ENCODE results near the gene MARS1. TPM values are rescaled to one million over a fixed set of nuclear protein-coding genes. Genes with fewer than 3 reads are reported as not detected.
"Not testable (repeated sequence)": the region's sequence is repeated elsewhere in the genome, so short reads cannot be mapped to it uniquely, and the experiment has no call there.

Gene MARS1
- polyA plus RNA-seq, 4 donors = 57.0 to 93.4 (median 62.6) TPM

GRCh38 chr12:57511588-57512325 is 23.9 kb downstream of the MARS1 start:
- H3K27me3 ChIP-seq (ENCODE audit: control insufficient read depth in 3 of 3, insufficient read depth in 3 of 3, low read length in 3 of 3) = no peaks in the 10 kb centered on the region
- DNase-seq = no peak
- no peak for FAIRE-seq
- H3K4me3 ChIP-seq (ENCODE audit: low read depth in 1 of 3, low read length in 3 of 3) = no peak overlapping the region
- no peaks in the 10 kb centered on the region for H3K9me3 ChIP-seq (ENCODE audit: control insufficient read depth in 2 of 2, insufficient read depth in 1 of 2, low read depth in 1 of 2, low read length in 1 of 2)
- H3K4me1 ChIP-seq (ENCODE audit: control insufficient read depth in 3 of 3, insufficient read depth in 2 of 3, low read depth in 1 of 3, low read length in 2 of 3) = no peaks in the 10 kb centered on the region
- no peak overlapping the region for H3K27ac ChIP-seq (ENCODE audit: low read depth in 1 of 3, low read length in 2 of 3)
- 94 to 97% (median 94%) methylated on average over 7 of the region's 7 CpGs for WGBS, 3 donors
- H3K36me3 ChIP-seq (ENCODE audit: control insufficient read depth in 3 of 3, insufficient read depth in 2 of 3, low read depth in 1 of 3, low read length in 3 of 3) = peaks cover 14 to 63% (median 26%) of the 10 kb centered on the region in 3 donors

- no peaks in the 10 kb centered on the region for H3K4me1 ChIP-seq (ENCODE audit: control insufficient read depth in 3 of 3, insufficient read depth in 2 of 3, low read depth in 1 of 3, low read length in 2 of 3)
- no peak overlapping the region for H3K4me3 ChIP-seq (ENCODE audit: low read depth in 1 of 3, low read length in 3 of 3)
- FAIRE-seq = no peak
- DNase-seq = no peak
- no peak overlapping the region for H3K27ac ChIP-seq (ENCODE audit: low read depth in 1 of 3, low read length in 2 of 3)
- peaks cover 16 to 70% (median 33%) of the 10 kb centered on the region in 3 donors for H3K36me3 ChIP-seq (ENCODE audit: control insufficient read depth in 3 of 3, insufficient read depth in 2 of 3, low read depth in 1 of 3, low read length in 3 of 3)
- no peaks in the 10 kb centered on the region for H3K27me3 ChIP-seq (ENCODE audit: control insufficient read depth in 3 of 3, insufficient read depth in 3 of 3, low read length in 3 of 3)
- H3K9me3 ChIP-seq (ENCODE audit: control insufficient read depth in 2 of 2, insufficient read depth in 1 of 2, low read depth in 1 of 2, low read length in 1 of 2) = no peaks in the 10 kb centered on the region
- WGBS, 3 donors = 93 to 95% (median 94%) methylated on average over 6 of the region's 6 CpGs
These were observed 24.8 kb downstream of the MARS1 start for GRCh38 chr12:57512665-57513064.

- Histone ChIP-seq H3K4me3 (ENCODE audit: low read depth in 1 of 3, low read length in 3 of 3) (no peak overlapping the region), H3K4me1 (ENCODE audit: control insufficient read depth in 3 of 3, insufficient read depth in 2 of 3, low read depth in 1 of 3, low read length in 2 of 3) (peaks cover 0 to 4% (median 0%) of the 10 kb centered on the region in 3 donors), H3K36me3 (ENCODE audit: control insufficient read depth in 3 of 3, insufficient read depth in 2 of 3, low read depth in 1 of 3, low read length in 3 of 3) (peaks cover 16 to 74% (median 33%) of the 10 kb centered on the region in 3 donors), H3K9me3 (ENCODE audit: control insufficient read depth in 2 of 2, insufficient read depth in 1 of 2, low read depth in 1 of 2, low read length in 1 of 2) (no peaks in the 10 kb centered on the region), H3K27ac (ENCODE audit: low read depth in 1 of 3, low read length in 2 of 3) (no peak overlapping the region), H3K27me3 (ENCODE audit: control insufficient read depth in 3 of 3, insufficient read depth in 3 of 3, low read length in 3 of 3) (no peaks in the 10 kb centered on the region)
- no peak for DNase-seq
- 90 to 95% (median 95%) methylated on average over 5 of the region's 5 CpGs for WGBS, 3 donors
- no peak for FAIRE-seq
These were observed 25.4 kb downstream of the MARS1 start for GRCh38 chr12:57513266-57513665.

GRCh38 chr12:57513677-57514076 is 25.8 kb downstream of the MARS1 start:
- H3K36me3 ChIP-seq (ENCODE audit: control insufficient read depth in 3 of 3, insufficient read depth in 2 of 3, low read depth in 1 of 3, low read length in 3 of 3) = peaks cover 16 to 76% (median 33%) of the 10 kb centered on the region in 3 donors

GRCh38 chr12:57514246-57514645 is 26.4 kb downstream of the MARS1 start:
- WGBS, 3 donors = 88 to 92% (median 90%) methylated on average over 9 of the region's 9 CpGs
- H3K4me1 ChIP-seq (ENCODE audit: control insufficient read depth in 3 of 3, insufficient read depth in 2 of 3, low read depth in 1 of 3, low read length in 2 of 3) = peaks cover 0 to 13% (median 0%) of the 10 kb centered on the region in 3 donors
- DNase-seq; H3K9me3 ChIP-seq (ENCODE audit: control insufficient read depth in 2 of 2, insufficient read depth in 1 of 2, low read depth in 1 of 2, low read length in 1 of 2); H3K4me3 ChIP-seq (ENCODE audit: low read depth in 1 of 3, low read length in 3 of 3); H3K27me3 ChIP-seq (ENCODE audit: control insufficient read depth in 3 of 3, insufficient read depth in 3 of 3, low read length in 3 of 3); FAIRE-seq; H3K27ac ChIP-seq (ENCODE audit: low read depth in 1 of 3, low read length in 2 of 3): not testable (repeated sequence)
- H3K36me3 ChIP-seq (ENCODE audit: control insufficient read depth in 3 of 3, insufficient read depth in 2 of 3, low read depth in 1 of 3, low read length in 3 of 3) = peaks cover 16 to 77% (median 33%) of the 10 kb centered on the region in 3 donors

More at GRCh38 chr12:57513677-57514076, 25.8 kb downstream of the MARS1 start:
- H3K27me3 ChIP-seq (ENCODE audit: control insufficient read depth in 3 of 3, insufficient read depth in 3 of 3, low read length in 3 of 3); FAIRE-seq; H3K27ac ChIP-seq (ENCODE audit: low read depth in 1 of 3, low read length in 2 of 3); H3K4me3 ChIP-seq (ENCODE audit: low read depth in 1 of 3, low read length in 3 of 3); H3K9me3 ChIP-seq (ENCODE audit: control insufficient read depth in 2 of 2, insufficient read depth in 1 of 2, low read depth in 1 of 2, low read length in 1 of 2); H3K4me1 ChIP-seq (ENCODE audit: control insufficient read depth in 3 of 3, insufficient read depth in 2 of 3, low read depth in 1 of 3, low read length in 2 of 3); DNase-seq: not testable (repeated sequence)
- 92 to 96% (median 95%) methylated on average over 6 of the region's 6 CpGs for WGBS, 3 donors

GRCh38 chr12:57514720-57515407 is 27.0 kb downstream of the MARS1 start:
- no peaks in the 10 kb centered on the region for H3K9me3 ChIP-seq (ENCODE audit: control insufficient read depth in 2 of 2, insufficient read depth in 1 of 2, low read depth in 1 of 2, low read length in 1 of 2)
- DNase-seq = no peak

GRCh38 chr12:57515408-57515933 is 27.6 kb downstream of the MARS1 start:
- FAIRE-seq = no peak
- no peak overlapping the region for H3K27ac ChIP-seq (ENCODE audit: low read depth in 1 of 3, low read length in 2 of 3)
- H3K27me3 ChIP-seq (ENCODE audit: control insufficient read depth in 3 of 3, insufficient read depth in 3 of 3, low read length in 3 of 3) = no peaks in the 10 kb centered on the region

More at GRCh38 chr12:57514720-57515407, 27.0 kb downstream of the MARS1 start:
- H3K4me1 ChIP-seq (ENCODE audit: control insufficient read depth in 3 of 3, insufficient read depth in 2 of 3, low read depth in 1 of 3, low read length in 2 of 3) = peaks cover 0 to 13% (median 0%) of the 10 kb centered on the region in 3 donors
- no peak overlapping the region for H3K27ac ChIP-seq (ENCODE audit: low read depth in 1 of 3, low read length in 2 of 3)
- no peaks in the 10 kb centered on the region for H3K27me3 ChIP-seq (ENCODE audit: control insufficient read depth in 3 of 3, insufficient read depth in 3 of 3, low read length in 3 of 3)
- WGBS, 3 donors = 89 to 91% (median 91%) methylated on average over 9 of the region's 9 CpGs
- H3K36me3 ChIP-seq (ENCODE audit: control insufficient read depth in 3 of 3, insufficient read depth in 2 of 3, low read depth in 1 of 3, low read length in 3 of 3) = peaks cover 15 to 79% (median 33%) of the 10 kb centered on the region in 3 donors
- FAIRE-seq = no peak
- no peak overlapping the region for H3K4me3 ChIP-seq (ENCODE audit: low read depth in 1 of 3, low read length in 3 of 3)

GRCh38 chr12:57515934-57516541 is 28.2 kb downstream of the MARS1 start:
- Histone ChIP-seq H3K27me3 (ENCODE audit: control insufficient read depth in 3 of 3, insufficient read depth in 3 of 3, low read length in 3 of 3) (no peaks in the 10 kb centered on the region), H3K27ac (ENCODE audit: low read depth in 1 of 3, low read length in 2 of 3) (no peak overlapping the region), H3K9me3 (ENCODE audit: control insufficient read depth in 2 of 2, insufficient read depth in 1 of 2, low read depth in 1 of 2, low read length in 1 of 2) (no peaks in the 10 kb centered on the region), H3K4me3 (ENCODE audit: low read depth in 1 of 3, low read length in 3 of 3) (no peak overlapping the region), H3K36me3 (ENCODE audit: control insufficient read depth in 3 of 3, insufficient read depth in 2 of 3, low read depth in 1 of 3, low read length in 3 of 3) (peaks cover 13 to 67% (median 33%) of the 10 kb centered on the region in 3 donors), H3K4me1 (ENCODE audit: control insufficient read depth in 3 of 3, insufficient read depth in 2 of 3, low read depth in 1 of 3, low read length in 2 of 3) (peaks cover 0 to 16% (median 0%) of the 10 kb centered on the region in 3 donors)
- no peak for FAIRE-seq
- DNase-seq = no peak
- WGBS, 3 donors = 83 to 86% (median 84%) methylated on average over 11 of the region's 11 CpGs

More at GRCh38 chr12:57515408-57515933, 27.6 kb downstream of the MARS1 start:
- Histone ChIP-seq H3K4me3 (ENCODE audit: low read depth in 1 of 3, low read length in 3 of 3) (no peak overlapping the region), H3K9me3 (ENCODE audit: control insufficient read depth in 2 of 2, insufficient read depth in 1 of 2, low read depth in 1 of 2, low read length in 1 of 2) (no peaks in the 10 kb centered on the region), H3K4me1 (ENCODE audit: control insufficient read depth in 3 of 3, insufficient read depth in 2 of 3, low read depth in 1 of 3, low read length in 2 of 3) (peaks cover 0 to 13% (median 0%) of the 10 kb centered on the region in 3 donors), H3K36me3 (ENCODE audit: control insufficient read depth in 3 of 3, insufficient read depth in 2 of 3, low read depth in 1 of 3, low read length in 3 of 3) (peaks cover 13 to 73% (median 33%) of the 10 kb centered on the region in 3 donors)
- WGBS, 3 donors = 51 to 73% (median 56%) methylated on average over 3 of the region's 3 CpGs
- no peak for DNase-seq
